HepG2 (cell line): Measurements from ENCODE around the gene CIB2. TPM values are rescaled to one million over a fixed set of nuclear protein-coding genes. Genes with fewer than 3 reads are reported as not detected.

ENCODE experiments used
- ATAC-seq: fragments of 200-7000 bp; cut with Tn5 transposase; 3 replicates; pipeline ENCODE4 v1.9.1; 2020; ENCODE audit warnings: mild to moderate bottlenecking, moderate library complexity
- BruUV-seq: library from RNA; stranded (reverse); fragments of 400-500 nt; replicated peaks from 2 replicates; lab custom pipeline; 2021; lab: Mats Ljungman, UMichigan
- CTCF ChIA-PET: fragments of 300-600 bp; formaldehyde crosslinking; extraction: SDS; loops from one replicate; lab custom pipeline; 2021; ENCODE audit warnings: low total read pairs, inconsistent platforms, low intra/inter-chr PET ratio; lab: Yijun Ruan, JAX
- POLR2A ChIA-PET: fragments of 350-600 bp; sonication (Branson Sonifier 250); formaldehyde crosslinking; loops from one replicate; lab custom pipeline; 2020; ENCODE audit warnings: antibody characterized with exemption, inconsistent platforms; lab: Yijun Ruan, JAX
- DNase-seq: peaks from one replicate; pipeline ENCODE4 v3.0.0-alpha.2; 2015; ENCODE audit warnings: low spot score
- FAIRE-seq: peaks from 3 replicates; lab custom pipeline; 2011; peaks lifted over from hg19 to GRCh38; lab: Jason Lieb, UNC
- H2AFZ ChIP-seq: one replicate; pipeline ENCODE4 v1.6.1; 2011; ENCODE audit warnings: low read length, inconsistent platforms
- H3K27ac ChIP-seq: fragments of 300-600 bp; 3 replicates; pipeline ENCODE4 v1.8.0; 2011; ENCODE audit warnings: mixed run types, mild to moderate bottlenecking, mixed read lengths, low read length, inconsistent platforms; ENCODE audit not compliant: insufficient read depth; ENCODE audit errors: extremely low read length
- H3K27me3 ChIP-seq, 2 experiments: fragments of 200-600 bp in 1 of 2; 2 replicates in 1 of 2; 3 replicates in 1 of 2; pipeline versions ENCODE4 v1.6.0 to v1.8.0; 2011; ENCODE audit warnings: low read length in 2 of 2, mild to moderate bottlenecking in 2 of 2, moderate library complexity in 2 of 2, inconsistent platforms in 1 of 2; ENCODE audit not compliant: insufficient read depth in 2 of 2, control insufficient read depth in 1 of 2
- H3K36me3 ChIP-seq, 2 experiments: fragments of 200-600 bp in 1 of 2; replicated peaks in 1 of 2; 2 replicates in 1 of 2; 3 replicates in 1 of 2; pipeline versions ENCODE4 v1.5.1 to v1.8.0; 2011; ENCODE audit warnings: low read length in 2 of 2, inconsistent platforms in 1 of 2; ENCODE audit not compliant: insufficient read depth in 2 of 2, control insufficient read depth in 1 of 2
- H3K4me1 ChIP-seq: 2 replicates; pipeline ENCODE4 v1.5.1; 2012; ENCODE audit warnings: low read length, inconsistent platforms; ENCODE audit not compliant: insufficient read depth
- H3K4me2 ChIP-seq: 2 replicates; pipeline ENCODE4 v1.6.0; 2011; ENCODE audit warnings: low read depth, low read length, inconsistent platforms
- H3K4me3 ChIP-seq, 3 experiments: fragments of 200-600 bp in 1 of 3; sonication (generic), shearing (Covaris generic) in 1 of 3; replicated peaks in 1 of 3; 2 replicates each; pipeline ENCODE4 v1.5.1; 2011 to 2016; ENCODE audit warnings: low read length in 3 of 3, inconsistent platforms in 2 of 3, low read depth in 2 of 3, mild to moderate bottlenecking in 2 of 3, control low read depth in 1 of 3, mixed read lengths in 1 of 3; ENCODE audit not compliant: insufficient read depth in 1 of 3
- H3K79me2 ChIP-seq: one replicate; pipeline ENCODE4 v1.6.1; 2011; ENCODE audit warnings: low read length, inconsistent platforms; ENCODE audit not compliant: insufficient read depth
- H3K9ac ChIP-seq: 2 replicates; pipeline ENCODE4 v1.6.0; 2011; ENCODE audit warnings: mild to moderate bottlenecking, low read depth, low read length, inconsistent platforms; ENCODE audit not compliant: insufficient read depth
- H3K9me3 ChIP-seq: 2 replicates; pipeline ENCODE4 v1.5.1; 2012; ENCODE audit warnings: mild to moderate bottlenecking, low read length
- H4K20me1 ChIP-seq: 2 replicates; pipeline ENCODE4 v1.6.0; 2011; ENCODE audit warnings: inconsistent platforms, mild to moderate bottlenecking, low read length, moderate library complexity; ENCODE audit not compliant: insufficient read depth
- CEBPB ChIP-seq: IDR thresholded peaks from 2 replicates; pipeline ENCODE4 v1.6.1; 2011; ENCODE audit warnings: low read depth, low read length, improper control_type of control experiment, borderline replicate concordance
- CEBPG ChIP-seq: IDR thresholded peaks from 2 replicates; pipeline ENCODE4 v1.6.1; 2016
- DNMT1 ChIP-seq: sonication (generic); formaldehyde crosslinking; IDR thresholded peaks from 2 replicates; pipeline ENCODE4 v1.5.1; 2020; ENCODE audit warnings: mild to moderate bottlenecking, missing genetic modification reagents
- POLR2A ChIP-seq, 2 experiments: IDR thresholded peaks; 2 replicates each; pipeline ENCODE4 v1.6.1; 2011; ENCODE audit warnings: low read depth in 2 of 2, low read length in 2 of 2, mild to moderate bottlenecking in 1 of 2, moderate library complexity in 1 of 2; ENCODE audit not compliant: insufficient read depth in 1 of 2
- SP1 ChIP-seq, 2 experiments: fragments of 450-650 bp in 1 of 2; sonication (generic) in 1 of 2; formaldehyde crosslinking in 1 of 2; IDR thresholded peaks; 2 replicates each; pipeline versions ENCODE4 v1.4.0 to v1.6.1; 2016 to 2020; ENCODE audit warnings: missing genetic modification reagents in 1 of 2
- STAT6 ChIP-seq: sonication (generic); formaldehyde crosslinking; IDR thresholded peaks from 2 replicates; pipeline ENCODE4 v1.4.0; 2020; ENCODE audit warnings: missing genetic modification reagents, mild to moderate bottlenecking, borderline replicate concordance
- TBL1XR1 ChIP-seq: fragments of 150-350 bp; IDR thresholded peaks from 2 replicates; pipeline ENCODE4 v1.6.1; 2014; ENCODE audit warnings: borderline replicate concordance, low read length; ENCODE audit not compliant: partially characterized antibody
- ZFAT ChIP-seq: sonication (generic); formaldehyde crosslinking; conservative IDR thresholded peaks from 2 replicates; pipeline ENCODE4 v1.8.1; 2023; ENCODE audit warnings: missing genetic modification reagents, inconsistent platforms
- ZMYM4 ChIP-seq: sonication (generic); formaldehyde crosslinking; IDR thresholded peaks from 2 replicates; pipeline ENCODE4 v1.8.1; 2023; ENCODE audit warnings: mild to moderate bottlenecking, missing genetic modification reagents
- ZNF282 ChIP-seq: fragments of 450-650 bp; IDR thresholded peaks from 2 replicates; pipeline ENCODE4 v1.6.1; 2018; ENCODE audit not compliant: partially characterized antibody
- WGBS: methylation state at CpG from one replicate; pipeline ENCODE4 v1.1.6; 2017; ENCODE audit warnings: low lambda C conversion rate; 5-methylcytosine and 5-hydroxymethylcytosine counted together
- in situ Hi-C: cut with HindIII; loops from 2 replicates; pipeline ENCODE4 v1.10.0; 2017; ENCODE audit warnings: low pct_unique_long_range_greater_than_20kb; ENCODE audit not compliant: extremely low pct_ligation_motif_present
- intact Hi-C: fragments of 100-400 bp; cut with micrococcal nuclease; formaldehyde crosslinking; loops from one replicate; pipeline ENCODE4 v1.10.0; 2022; ENCODE audit not compliant: unreplicated experiment
- polyA plus RNA-seq, 8 experiments: library from polyadenylated mRNA; depleted of rRNA in 3 of 8; stranded (reverse) in 7 of 8; unstranded in 1 of 8; fragments of >200 nt; fragmentation: Illumina TruSeq in 4 of 8; extraction: Trizol in 4 of 8; gene quantifications; 2 replicates each; pipeline versions ENCODE4 v1.2.1 to v1.2.3, GENCODE V29; 2011 to 2016; ENCODE audit warnings: low read depth in 4 of 8, missing spikeins in 1 of 8, mixed read lengths in 1 of 8; ENCODE audit not compliant: insufficient read depth in 1 of 8
- total RNA-seq, 5 experiments: library from RNA; depleted of rRNA; stranded (reverse); fragments of >200 nt; fragmentation: Illumina TruSeq; extraction: Trizol; gene quantifications; 2 replicates each; pipeline ENCODE4 v1.2.3, GENCODE V29; 2016; ENCODE audit warnings: low read depth in 1 of 5
- TF ChIP-seq, protein P1 (sequence below): sonication (generic); formaldehyde crosslinking; IDR thresholded peaks from 2 replicates; pipeline ENCODE4 v1.5.1; 2020; ENCODE audit warnings: missing genetic modification reagents, mild to moderate bottlenecking, borderline replicate concordance
- TF ChIP-seq, protein P2 (sequence below): sonication (generic); formaldehyde crosslinking; IDR thresholded peaks from 2 replicates; pipeline ENCODE4 v1.5.0; 2020; ENCODE audit warnings: mild to moderate bottlenecking, missing genetic modification reagents, borderline replicate concordance

CIB2 gene
- total and polyA plus RNA-seq, 2 of the 13 experiments (the other 11 are each of a cell fraction or from before 2014, with no cell fraction given), result 1.4 to 1.5 TPM

DNA sequence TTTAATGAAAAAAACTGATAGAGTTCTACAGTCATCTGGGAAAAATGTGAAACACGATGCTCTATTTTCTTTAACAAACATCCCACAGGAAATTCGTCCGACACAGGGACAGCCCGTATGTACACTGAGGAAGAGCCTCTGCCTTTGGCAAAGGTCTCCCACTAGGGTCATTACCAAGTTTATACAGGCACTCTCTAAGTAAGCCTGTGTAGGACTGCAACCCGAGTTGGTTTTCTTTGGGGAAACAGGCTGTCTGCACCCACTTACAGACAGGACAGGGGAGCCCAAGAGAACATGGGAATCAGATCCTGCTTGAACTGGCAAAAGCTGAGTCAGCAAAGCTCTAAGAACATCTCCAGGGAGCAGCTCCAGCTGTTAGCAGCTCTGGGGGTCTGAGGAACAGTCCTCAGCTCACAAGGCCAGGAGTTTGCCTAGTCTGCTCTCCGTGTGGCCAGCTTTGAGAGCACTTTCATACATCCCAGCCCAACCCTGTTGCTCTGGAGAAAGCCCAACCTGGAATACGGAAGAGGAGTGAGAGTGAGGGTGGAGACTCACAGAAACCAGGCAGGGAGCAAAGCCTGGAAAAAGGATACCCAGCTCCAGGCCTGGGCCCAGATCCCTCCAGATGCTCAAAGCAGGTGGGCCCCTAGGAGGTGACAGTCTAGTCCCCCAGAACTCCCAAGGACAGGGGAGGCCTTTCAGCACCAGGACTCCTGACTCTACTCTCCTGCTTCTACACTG, 55.6 kb downstream of the CIB2 start:
- 27% methylated on average over 7 of the region's 7 CpGs for WGBS
- Histone ChIP-seq H3K27ac (peak overlapping the region; percentile 18), H3K4me3 (peak overlapping the region; percentile 78 to 94 (median 82); a peak in 5 of 6 replicates), H3K4me2 (peak overlapping the region; percentile 77), H2AFZ (no peak overlapping the region), H3K79me2 (peaks cover 37% of the 10 kb centered on the region), H3K36me3 (no peaks in the 10 kb centered on the region), H3K4me1 (peaks cover 86% of the 10 kb centered on the region), H3K9ac (peak overlapping the region; percentile 59; the same call in 1 of the 2 replicates), H3K27me3 (no peaks in the 10 kb centered on the region; a peak in 1 of 5 replicates), H3K9me3 (no peaks in the 10 kb centered on the region), H4K20me1 (no peaks in the 10 kb centered on the region)
- intact Hi-C loops (no loop called here), in situ Hi-C loops (no loop called here)
- ChIA-PET CTCF (interaction anchor here (1.3 kb wide), 1 partner anchor 33 kb away, joined by 3 read pairs; no protein-coding TSS in a partner anchor), POLR2A (interaction anchor here (1.8 kb wide), 1 partner anchor 10 kb away, joined by 5 read pairs; no protein-coding TSS in a partner anchor)
- DNase-seq, result peak; percentile 68
- FAIRE-seq, result peak; percentile 73
- BruUV-seq, result no TSS peak
- ATAC-seq, result peak; percentile 68
- TF ChIP-seq SP1 (IDR thresholded peaks at IDR 0.05) (no peak), SP1 (CRISPR knock-in tag; IDR thresholded peaks at IDR 0.05) (0 out of 2 replicates have a peak, but pooled peaks have one; percentile 15), CEBPG (CRISPR knock-in tag) (no peak), ZNF282 (no peak), ZMYM4 (CRISPR knock-in tag) (peak; percentile 25; the same call in 1 of the 2 replicates), ZFAT (CRISPR knock-in tag) (no peak), CEBPB (no peak), DNMT1 (CRISPR knock-in tag) (no peak), POLR2A (IDR thresholded peaks at IDR 0.05; ENCODE audit: insufficient read depth in 1 of 2, low read depth in 2 of 2, low read length in 2 of 2) (no peak), TBL1XR1 (no peak), STAT6 (CRISPR knock-in tag) (no peak)
- TF ChIP-seq, protein P1, sequence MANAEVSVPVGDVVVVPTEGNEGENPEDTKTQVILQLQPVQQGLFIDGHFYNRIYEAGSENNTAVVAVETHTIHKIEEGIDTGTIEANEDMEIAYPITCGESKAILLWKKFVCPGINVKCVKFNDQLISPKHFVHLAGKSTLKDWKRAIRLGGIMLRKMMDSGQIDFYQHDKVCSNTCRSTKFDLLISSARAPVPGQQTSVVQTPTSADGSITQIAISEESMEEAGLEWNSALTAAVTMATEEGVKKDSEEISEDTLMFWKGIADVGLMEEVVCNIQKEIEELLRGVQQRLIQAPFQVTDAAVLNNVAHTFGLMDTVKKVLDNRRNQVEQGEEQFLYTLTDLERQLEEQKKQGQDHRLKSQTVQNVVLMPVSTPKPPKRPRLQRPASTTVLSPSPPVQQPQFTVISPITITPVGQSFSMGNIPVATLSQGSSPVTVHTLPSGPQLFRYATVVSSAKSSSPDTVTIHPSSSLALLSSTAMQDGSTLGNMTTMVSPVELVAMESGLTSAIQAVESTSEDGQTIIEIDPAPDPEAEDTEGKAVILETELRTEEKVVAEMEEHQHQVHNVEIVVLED (CRISPR knock-in tag), result no peak
- TF ChIP-seq, protein P2, sequence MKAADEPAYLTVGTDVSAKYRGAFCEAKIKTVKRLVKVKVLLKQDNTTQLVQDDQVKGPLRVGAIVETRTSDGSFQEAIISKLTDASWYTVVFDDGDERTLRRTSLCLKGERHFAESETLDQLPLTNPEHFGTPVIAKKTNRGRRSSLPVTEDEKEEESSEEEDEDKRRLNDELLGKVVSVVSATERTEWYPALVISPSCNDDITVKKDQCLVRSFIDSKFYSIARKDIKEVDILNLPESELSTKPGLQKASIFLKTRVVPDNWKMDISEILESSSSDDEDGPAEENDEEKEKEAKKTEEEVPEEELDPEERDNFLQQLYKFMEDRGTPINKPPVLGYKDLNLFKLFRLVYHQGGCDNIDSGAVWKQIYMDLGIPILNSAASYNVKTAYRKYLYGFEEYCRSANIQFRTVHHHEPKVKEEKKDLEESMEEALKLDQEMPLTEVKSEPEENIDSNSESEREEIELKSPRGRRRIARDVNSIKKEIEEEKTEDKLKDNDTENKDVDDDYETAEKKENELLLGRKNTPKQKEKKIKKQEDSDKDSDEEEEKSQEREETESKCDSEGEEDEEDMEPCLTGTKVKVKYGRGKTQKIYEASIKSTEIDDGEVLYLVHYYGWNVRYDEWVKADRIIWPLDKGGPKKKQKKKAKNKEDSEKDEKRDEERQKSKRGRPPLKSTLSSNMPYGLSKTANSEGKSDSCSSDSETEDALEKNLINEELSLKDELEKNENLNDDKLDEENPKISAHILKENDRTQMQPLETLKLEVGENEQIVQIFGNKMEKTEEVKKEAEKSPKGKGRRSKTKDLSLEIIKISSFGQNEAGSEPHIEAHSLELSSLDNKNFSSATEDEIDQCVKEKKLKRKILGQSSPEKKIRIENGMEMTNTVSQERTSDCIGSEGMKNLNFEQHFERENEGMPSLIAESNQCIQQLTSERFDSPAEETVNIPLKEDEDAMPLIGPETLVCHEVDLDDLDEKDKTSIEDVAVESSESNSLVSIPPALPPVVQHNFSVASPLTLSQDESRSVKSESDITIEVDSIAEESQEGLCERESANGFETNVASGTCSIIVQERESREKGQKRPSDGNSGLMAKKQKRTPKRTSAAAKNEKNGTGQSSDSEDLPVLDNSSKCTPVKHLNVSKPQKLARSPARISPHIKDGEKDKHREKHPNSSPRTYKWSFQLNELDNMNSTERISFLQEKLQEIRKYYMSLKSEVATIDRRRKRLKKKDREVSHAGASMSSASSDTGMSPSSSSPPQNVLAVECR (CRISPR knock-in tag), result no peak; the same call in 1 of the 2 replicates
